ENCODE results near the gene LRRC55.
"Not testable (repeated sequence)": the region's sequence is repeated elsewhere in the genome, so short reads cannot be mapped to it uniquely, and the experiment has no call there.

The LRRC55 gene

GRCh38 chr11:57162179-57162898, 19.4 kb upstream of the LRRC55 start:
- DNase-seq = peak; percentile 57

DNA sequence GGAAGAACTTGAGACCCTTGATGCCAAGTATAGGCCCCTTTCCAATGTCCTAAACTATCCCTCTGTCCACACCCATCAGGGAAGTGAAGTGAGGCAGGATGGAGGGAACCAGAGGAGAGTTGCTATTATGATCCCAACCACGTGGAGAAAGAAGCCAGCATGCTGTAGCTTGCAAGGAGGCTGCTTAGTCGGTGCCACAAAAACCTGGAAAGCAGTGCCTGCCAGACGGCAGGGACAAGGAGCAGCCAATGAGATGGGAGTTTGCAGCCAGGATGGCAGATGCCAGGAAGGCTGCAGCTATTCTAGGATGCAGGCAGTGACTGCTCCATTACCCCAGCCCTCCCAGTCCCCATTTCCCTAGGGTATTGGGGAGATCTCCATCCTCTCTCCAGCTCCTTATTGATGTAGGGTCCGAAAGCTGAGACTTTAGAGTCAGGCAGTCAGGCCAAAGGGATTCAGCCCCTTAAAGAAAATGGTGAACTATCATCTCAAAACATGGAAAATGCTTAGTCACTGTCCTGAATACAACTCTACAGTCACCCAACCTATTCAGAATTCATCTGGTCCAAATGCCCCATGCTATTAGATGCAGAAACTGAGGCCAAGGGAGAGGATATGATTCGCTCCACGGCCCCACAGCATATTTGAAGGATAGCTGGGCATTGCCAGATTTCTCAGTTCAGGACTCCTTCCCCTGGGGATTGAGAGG, 18.4 kb upstream of the LRRC55 start:
- peak; percentile 99 for DNase-seq

GRCh38 chr11:57164317-57164716, 17.4 kb upstream of the LRRC55 start:
- DNase-seq = peak; percentile 86

DNA sequence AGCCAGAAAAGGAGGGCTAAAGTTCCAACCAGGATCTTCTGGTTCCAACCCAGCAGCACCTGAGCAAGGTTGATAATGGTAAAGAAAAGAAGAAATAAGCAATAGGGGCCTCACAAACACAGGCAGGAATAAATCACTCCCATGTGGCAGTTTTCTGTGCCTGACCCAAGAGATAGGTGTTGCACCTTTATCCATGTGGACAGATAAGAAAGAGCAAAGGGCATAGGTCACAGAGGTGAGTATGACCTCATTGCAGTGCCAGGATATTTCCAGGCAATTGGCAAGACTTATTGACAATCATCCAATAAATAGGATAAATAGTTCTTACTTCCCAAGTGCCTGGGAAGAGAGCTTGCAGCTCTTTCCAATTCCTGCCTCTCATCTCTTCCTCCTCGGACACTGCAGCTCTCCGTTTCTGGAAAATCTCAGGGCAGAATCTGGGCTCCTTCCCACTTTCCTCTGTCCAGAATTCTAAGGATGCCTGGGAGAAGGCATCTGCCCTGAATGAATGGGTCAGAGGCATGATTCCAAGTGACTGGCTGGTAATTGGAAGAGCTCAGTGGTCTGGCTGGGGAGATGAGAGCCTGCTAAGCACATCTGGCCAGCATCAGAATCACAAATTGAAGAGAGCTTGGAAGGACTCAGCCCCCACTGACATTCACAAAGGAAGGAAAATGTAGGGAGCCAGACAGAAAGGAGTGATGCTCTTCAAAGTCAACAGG, 14.5 kb upstream of the LRRC55 start:
- DNase-seq = no peak

GRCh38 chr11:57169732-57170313, 11.9 kb upstream of the LRRC55 start:
- not testable (repeated sequence) for DNase-seq

DNA sequence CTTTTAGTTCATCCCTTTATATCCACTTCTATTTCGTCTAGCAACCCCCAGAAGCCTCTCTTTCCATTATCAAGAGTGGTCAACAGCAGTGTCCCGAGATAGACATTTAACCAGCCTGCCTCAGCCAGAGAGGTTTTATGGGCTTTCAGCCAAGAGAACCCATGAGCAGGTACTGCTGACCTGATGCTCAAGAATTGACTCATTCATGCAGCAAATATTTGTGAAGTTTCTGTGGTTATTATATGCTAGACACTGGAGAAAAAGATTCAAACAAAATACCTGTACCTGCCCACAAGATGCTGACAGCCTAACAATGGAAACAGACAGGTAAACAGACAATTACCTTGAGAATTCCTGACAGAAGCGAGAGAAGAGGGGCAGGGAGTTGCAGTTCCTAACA, 9.7 kb upstream of the LRRC55 start:
- DNase-seq = no peak

- DNase-seq = no peak
Measured at GRCh38 chr11:57174656-57175055, 7.1 kb upstream of the LRRC55 start.

- no peak for DNase-seq
Measured at GRCh38 chr11:57175478-57175877, 6.3 kb upstream of the LRRC55 start.

DNA sequence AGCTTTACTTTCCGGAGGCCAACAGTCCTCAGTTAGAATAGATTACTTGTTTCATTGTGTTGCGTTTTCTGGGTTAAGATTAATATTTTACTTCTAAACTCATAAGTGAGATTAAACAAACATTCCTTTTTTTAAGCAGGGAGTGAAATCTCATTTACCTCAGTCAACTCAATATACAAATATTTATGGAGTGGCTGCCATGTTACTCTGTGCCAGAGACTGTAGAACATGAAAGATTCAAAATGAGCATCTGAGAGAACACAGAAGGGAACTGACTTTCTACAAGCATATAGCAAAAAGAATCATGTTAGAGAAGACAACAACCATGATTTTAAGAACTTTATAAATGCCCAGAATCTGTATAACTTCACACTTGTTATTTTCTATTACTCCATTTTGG, 3.4 kb upstream of the LRRC55 start:
- DNase-seq = no peak

DNA sequence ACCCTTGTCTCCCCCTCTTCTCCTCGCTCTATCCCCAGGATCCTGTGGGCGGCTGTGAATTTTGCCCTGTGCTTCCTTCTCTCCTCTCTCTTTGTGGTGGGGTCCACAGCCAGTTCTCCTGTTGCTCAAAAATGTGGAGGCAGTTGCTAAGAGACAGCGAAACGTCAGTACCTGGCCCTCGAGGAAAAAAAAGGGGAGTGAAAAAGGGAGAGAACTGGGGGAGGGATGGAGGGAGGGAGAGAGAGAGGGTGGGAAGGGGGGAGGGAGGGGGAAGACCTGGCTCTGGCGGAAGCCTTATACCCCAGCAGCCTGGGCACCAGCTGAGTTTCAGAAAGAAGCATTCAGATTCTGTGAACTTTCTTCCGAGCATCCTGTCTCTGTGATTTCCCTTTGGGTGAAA, 2.1 kb upstream of the LRRC55 start:
- peak; percentile 77 for DNase-seq

DNA sequence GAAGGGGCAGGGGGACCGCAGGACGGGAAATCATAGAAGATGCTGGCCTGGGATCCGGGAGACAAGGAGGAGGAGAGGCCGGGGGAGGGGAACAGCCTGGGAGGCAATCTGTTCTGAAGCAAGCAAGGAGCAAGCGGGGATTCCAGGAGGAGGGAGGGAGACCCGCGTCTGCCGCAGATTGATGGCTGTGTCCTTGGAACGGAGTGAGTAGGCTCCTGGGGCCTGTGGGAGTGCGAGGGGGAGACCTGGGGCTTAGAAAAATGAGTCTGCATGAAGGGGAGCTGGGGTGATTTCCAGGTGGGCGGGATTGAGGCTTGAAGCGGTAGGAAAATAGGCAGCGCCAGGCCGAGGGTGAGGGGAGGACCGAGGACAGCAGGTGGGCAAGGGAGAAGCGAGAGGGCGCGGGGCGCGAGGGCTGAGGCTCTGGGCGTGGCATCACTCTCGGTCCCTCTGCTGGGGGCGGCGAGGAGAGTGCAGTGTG, 1.6 kb upstream of the LRRC55 start:
- peak; percentile 85 for DNase-seq

- peak; percentile 38 for DNase-seq
Measured at GRCh38 chr11:57180964-57181363, 789 bp upstream of the LRRC55 start.

- no peak for DNase-seq
Measured at GRCh38 chr11:57182896-57183295, 1.1 kb downstream of the LRRC55 start.

DNA sequence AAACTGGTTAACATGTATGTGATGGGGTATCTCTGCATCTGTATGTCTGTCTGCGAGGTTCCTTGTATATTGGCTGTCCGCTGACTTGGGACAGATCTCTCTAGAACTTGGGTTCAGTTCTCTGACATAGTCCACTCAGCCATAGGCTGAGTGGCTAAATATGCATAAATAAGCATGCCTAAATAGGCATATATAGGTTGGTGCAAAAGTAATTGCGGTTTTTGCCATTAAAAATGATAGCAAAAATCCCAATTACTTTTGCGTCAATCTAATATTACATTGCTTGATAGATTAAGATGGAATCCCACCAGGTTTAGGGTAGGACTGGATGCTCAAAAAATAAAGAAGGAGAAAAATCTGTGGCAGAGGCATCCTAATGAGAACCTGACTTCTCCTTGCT, 8.8 kb downstream of the LRRC55 start:
- no peak for DNase-seq

DNA sequence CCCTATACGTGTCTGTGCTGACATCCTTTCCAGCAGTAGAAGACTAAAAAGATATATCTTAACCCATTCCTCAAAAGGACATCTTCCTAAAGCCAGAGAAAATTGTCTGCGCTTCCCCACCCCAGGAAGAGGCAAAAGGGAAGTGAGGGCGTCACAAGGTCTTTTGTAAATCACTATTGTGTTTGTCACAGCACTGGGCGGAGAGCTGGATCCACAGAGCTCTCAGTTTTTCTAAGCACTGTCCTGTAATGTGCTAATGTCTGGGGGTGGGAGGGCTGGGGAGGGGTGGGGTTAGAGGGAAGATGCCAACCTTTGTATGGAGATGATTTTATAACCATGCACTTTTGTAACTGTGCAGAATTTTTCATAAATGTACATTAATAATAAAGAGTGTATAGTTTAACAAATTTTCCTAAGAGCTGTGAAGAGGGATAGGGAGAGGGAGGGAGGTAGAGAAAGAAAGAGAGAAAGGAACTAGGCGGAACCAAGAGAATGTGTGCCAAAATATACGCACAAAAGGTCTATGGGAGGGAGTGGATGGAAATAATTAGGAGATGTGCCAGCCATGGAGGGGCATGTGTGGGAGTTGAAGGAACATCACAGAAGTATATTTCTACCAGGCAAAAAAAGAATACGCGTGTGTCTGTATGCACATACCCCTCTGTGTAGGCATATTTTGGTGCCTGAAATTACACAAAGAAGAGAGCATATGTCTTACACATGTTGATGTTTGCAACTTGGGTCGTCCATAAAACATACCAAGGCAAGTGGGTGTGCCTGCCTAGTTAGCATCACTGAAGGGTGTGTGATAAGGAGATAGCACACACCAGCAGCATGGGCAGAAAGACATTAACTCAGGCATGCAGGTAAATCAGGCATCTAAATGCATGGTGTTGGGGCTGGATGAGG, 9.8 kb downstream of the LRRC55 start:
- no peak for DNase-seq

- DNase-seq = no peak
Measured at GRCh38 chr11:57192316-57192715, 10.6 kb downstream of the LRRC55 start.

DNA sequence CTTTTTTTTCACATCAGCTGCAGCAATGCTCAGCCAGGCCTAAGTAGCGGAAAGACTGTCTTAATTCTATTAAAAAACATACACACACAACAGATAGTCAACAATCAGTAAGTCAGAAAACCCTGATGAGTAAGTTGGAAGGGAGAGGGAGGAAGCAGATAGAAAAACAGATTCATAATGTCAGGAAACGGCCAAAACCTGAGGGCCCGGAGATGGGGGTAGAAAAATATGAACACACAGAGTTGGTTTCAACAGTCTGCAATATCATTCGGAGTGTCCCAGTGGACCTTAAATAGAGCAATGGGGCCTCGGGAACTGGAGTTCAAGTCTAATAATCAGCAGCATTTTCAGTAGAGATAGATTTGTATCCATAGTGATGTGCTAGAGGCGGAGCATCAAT, 14.8 kb downstream of the LRRC55 start:
- no peak for DNase-seq

GRCh38 chr11:57197762-57198161, 16.0 kb downstream of the LRRC55 start:
- DNase-seq = no peak

- no peak for DNase-seq
Measured at GRCh38 chr11:57199330-57199729, 17.6 kb downstream of the LRRC55 start.

GRCh38 chr11:57200917-57201316, 19.2 kb downstream of the LRRC55 start:
- no peak for DNase-seq

DNA sequence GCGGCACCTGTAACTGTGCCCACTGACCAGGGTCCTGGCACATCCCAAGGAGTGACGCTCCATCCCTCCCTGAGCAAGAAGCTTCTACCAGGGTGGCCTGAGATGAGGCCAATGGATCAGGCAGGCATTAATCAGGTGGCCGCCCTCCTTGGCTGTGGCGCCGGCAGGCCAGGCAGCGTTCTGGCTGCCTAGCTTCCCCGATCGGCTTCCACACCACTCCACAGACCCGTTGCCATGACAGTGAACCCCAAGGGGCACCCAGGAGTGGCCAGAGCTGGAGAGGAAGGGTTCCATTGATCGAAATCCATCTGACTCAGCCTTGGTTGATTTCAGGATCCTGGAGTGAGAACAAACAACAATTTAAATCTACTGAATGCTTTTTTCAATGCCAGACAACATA, 20.5 kb downstream of the LRRC55 start:
- no peak for DNase-seq

GRCh38 chr11:57203359-57203758, 21.6 kb downstream of the LRRC55 start:
- DNase-seq = no peak

All from NCI-H2171 treated with DMSO at 0.1 percent for 48 hours (cell line).